HG03469 (cell line): ENCODE measurements around the gene NDUFAF5.

ENCODE experiments used
- ATAC-seq: cut with Tn5 transposase; IDR thresholded peaks from one replicate; pipeline ENCODE4 v1.9.1; 2021; ENCODE audit warnings: mild to moderate bottlenecking, moderate library complexity, moderate number of reproducible peaks; ENCODE audit not compliant: unreplicated experiment

The NDUFAF5 gene

DNA sequence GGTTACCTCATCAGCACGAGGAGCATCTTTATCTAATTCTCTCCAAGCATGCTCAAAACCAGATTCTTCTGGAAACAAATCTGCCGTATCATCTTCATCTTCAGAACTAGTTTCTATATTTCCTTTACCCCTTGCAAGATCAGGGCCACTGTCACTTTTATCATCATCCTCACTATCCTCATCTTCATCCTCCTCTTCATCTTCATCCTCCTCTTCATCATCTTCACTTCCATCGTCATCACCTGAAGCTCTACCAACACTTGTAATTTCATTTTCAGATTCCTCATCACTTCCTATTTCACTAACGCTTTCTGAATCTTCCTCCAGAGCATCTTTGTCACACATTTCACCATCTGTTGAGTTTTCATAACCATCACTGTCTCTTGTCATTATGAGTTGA, 9.0 kb upstream of the NDUFAF5 start:
- ATAC-seq = no peak

DNA sequence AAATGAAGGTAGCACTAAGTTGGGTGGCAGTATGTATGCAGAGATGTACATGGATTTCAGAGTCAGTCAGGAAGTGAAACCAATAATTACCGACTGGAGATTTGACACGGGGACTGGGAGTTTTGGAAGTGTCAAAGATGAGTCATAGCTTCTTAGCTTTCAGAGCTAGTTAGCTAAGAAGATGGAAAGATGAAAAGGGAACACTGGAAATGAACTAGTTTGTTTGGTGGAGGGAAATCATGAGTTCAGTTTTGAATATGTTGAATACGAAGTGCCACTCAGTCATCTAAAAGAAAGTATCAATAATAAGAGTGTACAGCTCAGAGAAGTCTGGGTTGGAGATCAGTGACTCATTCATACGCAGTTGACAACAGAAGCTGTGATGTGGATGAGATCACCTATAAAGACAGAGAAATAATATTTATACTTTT, 7.6 kb upstream of the NDUFAF5 start:
- no peak for ATAC-seq

DNA sequence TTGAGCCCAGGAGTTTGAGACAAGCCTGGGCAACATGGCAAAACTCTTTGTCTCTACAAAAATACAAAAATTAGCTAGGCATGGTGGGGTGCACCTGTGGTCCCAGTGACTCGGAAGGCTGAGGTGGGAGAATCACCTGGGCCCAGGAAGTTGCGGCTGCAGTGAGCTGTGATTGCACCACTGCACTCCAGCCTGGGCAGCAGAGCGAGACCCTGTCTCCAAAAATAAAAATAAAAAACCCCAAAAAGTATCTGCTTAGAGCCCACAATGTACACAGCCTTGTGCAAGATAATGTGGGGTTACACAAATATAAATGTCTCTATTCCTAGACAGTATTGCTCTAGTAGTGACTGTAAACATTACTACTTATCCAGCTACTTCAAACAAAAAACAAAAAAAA, 6.0 kb upstream of the NDUFAF5 start:
- peak; percentile 64 for ATAC-seq

DNA sequence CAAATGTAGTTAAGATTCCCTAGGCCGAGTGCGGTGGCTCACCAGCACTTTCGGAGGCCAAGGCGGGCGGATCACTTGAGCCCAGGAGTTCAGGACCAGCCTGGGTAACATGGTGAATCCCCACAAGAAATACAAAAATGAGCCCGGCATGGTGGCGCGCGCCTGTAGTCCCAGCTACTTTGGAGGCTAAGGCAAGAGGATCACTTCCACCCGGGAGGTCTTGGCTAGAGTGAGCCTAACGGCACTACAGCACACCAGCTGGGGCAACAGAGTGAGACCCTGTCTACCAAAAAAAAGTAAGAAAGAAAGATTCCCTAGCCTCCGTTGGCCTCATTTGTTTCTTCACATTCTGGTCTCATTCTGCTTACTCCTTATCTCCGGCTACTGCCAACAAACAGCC, 1.3 kb upstream of the NDUFAF5 start:
- no peak for ATAC-seq

- no peak for ATAC-seq
Measured at GRCh38 chr20:13784271-13784892, 446 bp upstream of the NDUFAF5 start.

GRCh38 chr20:13786143-13786828, 1.5 kb downstream of the NDUFAF5 start:
- ATAC-seq = no peak

- ATAC-seq = peak; percentile 32
Measured at GRCh38 chr20:13788167-13788834, 3.5 kb downstream of the NDUFAF5 start.

DNA sequence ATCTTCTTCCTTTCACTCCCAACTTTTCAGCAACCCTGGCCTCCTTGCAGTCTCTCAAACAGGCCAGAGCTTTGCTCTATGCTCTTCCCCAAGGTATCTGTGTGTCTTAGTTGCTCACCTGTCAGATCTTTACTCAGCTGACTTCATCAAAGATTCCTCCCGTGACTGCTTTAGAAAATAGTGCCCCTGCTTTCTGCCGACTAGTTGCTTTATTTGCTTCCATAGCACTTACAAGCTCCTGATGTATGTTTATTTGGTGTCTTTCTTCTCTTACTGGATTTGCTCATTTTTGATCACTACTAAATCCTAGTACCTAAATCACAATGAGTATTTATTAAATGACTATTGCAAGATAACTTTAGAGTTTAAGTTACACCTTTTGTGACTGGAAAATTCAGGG, 5.9 kb downstream of the NDUFAF5 start:
- ATAC-seq = no peak

DNA sequence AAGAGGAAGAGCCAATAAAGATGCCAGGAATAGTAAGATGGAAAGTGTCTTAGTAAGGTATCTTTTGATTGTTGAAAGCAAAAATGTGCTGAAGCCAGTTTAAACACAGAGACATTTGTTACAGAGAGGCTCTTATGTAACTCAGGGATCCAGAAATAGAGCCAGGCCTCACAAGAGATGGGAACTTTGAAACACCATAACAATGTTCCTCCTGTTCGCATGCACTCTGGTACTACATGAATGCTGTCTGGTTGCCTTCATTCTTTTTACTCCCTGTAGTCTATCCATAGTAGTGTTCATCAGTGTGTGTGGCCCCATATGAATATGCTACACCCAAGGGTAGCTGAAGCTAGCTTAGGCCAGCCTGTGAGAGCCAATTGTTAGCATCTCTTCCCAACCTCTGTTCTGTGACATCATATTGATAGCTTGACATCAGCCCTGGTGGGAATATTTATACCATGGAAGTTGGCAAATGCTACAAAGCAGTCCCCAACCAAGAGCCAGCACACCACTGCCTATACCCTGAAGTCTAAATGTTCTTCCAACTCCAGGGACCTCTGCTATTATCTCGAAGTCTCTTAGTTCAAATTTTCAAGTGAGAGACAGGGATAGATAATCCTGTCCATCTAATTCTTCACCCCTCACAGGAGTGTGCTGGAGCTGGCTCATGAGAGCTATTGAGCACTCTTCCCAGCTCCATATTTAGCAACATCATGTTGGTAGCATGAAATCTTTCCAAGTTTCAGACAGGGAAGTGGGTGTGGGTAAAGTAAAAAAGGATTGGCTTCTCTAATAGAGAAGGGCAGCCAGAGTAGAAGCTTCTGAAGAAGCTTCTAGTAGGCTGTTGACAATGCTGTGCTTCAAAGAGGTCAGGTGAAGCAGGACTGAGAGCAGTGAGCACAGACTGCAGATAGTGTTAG, 7.0 kb downstream of the NDUFAF5 start:
- no peak for ATAC-seq

DNA sequence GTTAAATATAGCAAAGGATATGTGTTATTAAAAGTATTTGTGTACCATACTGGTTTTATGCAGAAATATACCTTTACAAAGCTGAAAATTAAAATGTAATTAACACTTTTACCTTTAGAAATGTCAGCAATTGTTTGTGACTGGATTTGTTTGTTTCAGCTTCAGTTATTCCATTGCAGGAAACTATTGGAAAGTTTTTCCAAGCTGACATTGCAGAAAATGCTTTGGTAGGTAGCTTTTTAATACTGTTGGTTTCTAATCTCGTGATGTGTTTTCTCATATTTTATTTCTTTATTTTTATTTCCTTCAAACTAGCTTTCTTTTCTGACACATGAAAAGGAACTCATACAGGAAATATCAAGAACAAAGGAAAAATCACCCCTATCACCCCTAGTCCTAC, 8.2 kb downstream of the NDUFAF5 start:
- no peak for ATAC-seq

DNA sequence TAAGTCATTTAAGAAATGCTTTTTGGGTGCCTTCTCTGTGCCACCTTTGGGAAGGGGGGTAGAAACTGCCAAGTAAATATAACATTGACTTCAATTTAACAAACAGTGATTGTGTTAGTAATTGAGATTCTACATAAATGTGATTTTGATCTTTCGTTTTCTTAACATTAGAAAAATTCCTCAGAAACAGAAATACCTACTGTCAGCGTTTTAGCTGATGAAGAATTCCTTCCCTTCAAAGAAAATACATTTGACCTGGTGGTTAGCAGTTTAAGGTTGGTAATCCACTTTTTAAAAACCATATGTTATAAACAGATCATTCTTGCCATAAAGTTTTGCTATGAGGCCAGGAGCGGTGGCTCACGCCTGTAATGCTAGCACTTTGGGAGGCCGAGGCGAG, 9.8 kb downstream of the NDUFAF5 start:
- ATAC-seq = no peak

DNA sequence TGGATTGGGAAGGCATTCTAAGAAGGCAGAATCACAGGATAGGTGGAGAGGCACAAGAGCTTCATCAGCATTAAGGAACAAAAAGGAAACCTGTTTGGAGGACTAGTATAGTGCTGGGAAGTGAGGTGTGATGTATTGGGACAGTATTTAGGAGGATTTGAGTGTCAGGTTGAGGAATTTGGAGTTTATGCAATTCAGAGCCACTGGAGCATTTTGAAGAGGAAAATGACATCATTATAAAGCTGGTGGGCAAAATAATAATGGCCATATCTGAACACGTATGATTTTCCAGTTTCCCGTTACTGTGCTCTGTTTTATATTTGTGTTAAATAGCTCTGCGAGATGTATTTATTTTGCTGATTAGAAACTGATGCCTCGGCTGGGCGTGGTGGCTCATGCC, 14.2 kb downstream of the NDUFAF5 start:
- no peak for ATAC-seq

GRCh38 chr20:13799974-13800373, 15.1 kb downstream of the NDUFAF5 start:
- no peak for ATAC-seq

DNA sequence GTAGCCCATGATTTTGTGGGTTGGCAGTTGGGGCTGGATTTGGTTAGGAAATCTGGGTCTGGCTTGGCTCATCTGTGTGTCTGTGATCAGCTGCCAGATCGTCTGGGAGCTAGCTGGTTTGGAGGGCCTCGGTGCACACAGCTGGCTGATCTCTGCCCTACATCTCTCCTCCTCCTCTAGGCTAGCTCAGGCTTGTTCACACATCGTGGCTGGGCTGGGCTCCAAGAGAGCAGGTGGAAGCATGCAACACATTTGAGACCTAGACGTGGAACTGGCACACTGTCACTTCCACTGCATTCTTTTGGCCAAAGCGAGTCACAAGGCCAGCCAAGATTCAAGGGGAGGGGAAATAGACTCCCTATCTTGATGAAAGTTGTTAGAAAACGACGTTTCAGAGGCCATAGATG, 15.9 kb downstream of the NDUFAF5 start:
- no peak for ATAC-seq

DNA sequence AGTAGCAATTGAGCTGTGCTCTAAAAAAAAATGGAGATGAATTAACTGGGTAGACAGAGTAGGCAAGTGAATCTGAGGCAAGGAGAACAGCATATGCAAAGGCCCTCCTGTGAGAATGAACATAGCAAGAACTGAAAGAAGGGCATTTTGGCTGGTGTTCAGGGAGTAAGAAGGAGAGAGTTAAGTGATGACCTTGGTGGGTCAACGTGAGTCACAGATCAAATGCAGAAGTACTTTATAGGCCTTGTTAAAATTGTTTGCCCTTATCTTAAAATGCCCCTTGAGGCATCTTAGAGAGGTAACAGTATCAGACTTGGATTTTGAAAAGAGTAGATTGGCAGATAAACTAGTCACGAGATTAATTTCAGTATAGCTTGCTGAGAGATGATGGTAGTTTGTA, 24.5 kb downstream of the NDUFAF5 start:
- no peak for ATAC-seq

GRCh38 chr20:13809855-13810254, 25.0 kb downstream of the NDUFAF5 start:
- ATAC-seq = no peak

- no peak for ATAC-seq
Measured at GRCh38 chr20:13810446-13810845, 25.6 kb downstream of the NDUFAF5 start.

DNA sequence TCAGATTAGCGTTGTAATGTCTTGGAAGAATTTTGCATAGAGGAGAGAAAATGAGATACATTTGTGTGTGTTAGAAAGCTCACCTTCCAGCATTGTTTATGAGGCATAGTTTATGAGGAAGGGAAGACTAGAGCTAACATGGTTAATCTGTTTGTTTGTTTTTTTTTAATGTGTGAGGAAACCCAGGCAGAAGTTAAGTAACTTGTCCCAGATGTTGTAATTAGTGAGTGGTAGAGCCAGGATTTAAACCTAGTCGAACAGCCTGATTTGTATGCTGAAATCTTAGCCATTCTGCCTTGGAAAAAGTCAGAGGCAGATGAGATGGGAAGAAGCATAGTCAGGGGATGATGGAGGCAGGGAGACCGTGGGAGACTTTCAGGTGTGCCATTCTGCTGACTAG, 29.1 kb downstream of the NDUFAF5 start:
- no peak for ATAC-seq

DNA sequence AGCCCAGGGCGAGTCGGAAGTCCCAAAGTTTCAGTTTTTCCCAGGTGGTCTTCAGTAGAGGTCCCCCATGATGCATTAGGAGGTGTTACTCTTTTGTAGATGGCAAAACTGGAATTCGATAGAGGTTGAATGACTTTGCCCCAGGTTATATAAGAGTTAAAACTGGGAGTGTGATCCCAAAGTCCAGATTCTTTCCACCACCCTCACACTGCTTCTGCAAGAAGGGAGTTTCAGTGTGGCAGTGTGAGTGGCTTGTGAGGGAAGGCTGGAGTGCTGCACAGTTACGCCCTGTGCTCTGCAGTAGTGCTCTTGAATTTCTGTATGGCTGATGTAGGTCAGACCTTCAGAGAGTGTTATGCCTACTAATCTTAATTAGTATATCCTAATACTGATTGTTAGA, 29.8 kb downstream of the NDUFAF5 start:
- ATAC-seq = no peak

DNA sequence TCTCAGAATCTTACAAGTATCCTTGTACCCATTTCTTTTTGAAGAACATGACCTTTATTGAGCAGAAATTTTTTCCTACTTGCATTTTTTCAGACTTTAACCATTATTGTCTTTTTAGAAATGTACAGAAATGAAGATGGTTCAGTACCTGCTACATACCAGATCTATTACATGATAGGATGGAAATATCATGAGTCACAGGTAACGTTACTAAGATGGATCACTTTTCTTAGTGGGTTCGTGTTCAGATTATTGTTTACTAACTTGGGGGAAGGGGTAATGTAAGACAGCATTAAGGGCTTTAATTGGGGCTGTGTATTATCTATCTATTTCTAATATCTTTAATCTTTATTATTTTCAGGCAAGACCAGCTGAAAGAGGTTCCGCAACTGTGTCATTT, 31.9 kb downstream of the NDUFAF5 start:
- ATAC-seq = no peak

DNA sequence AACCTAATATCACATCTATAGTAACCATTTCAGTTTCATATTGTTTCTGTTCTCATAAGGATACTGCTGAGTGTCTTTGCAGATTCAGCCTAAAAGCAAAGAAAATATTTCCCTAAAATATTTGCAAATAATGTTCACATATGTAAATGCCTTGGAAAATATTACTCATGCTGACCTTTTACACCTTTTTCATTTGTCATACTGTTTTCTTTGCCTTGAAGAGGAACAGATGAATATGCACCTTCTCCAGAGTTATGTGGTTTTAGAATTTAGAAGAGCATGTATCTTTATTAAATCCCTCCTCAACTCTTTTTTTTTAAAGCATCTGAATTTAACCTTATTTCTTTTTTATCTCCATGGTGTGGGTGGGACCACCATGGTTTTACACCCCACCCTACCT, 32.5 kb downstream of the NDUFAF5 start:
- no peak for ATAC-seq
